HepG2 (cell line): ENCODE measurements around the gene BACH2. TPM values are rescaled to one million over a fixed set of nuclear protein-coding genes. Genes with fewer than 3 reads are reported as not detected.
A peak's percentile ranks its signal among the peaks of the same experiment; 100 is the strongest.

Experiments
- ATAC-seq: fragments of 200-7000 bp; cut with Tn5 transposase; 3 replicates; pipeline ENCODE4 v1.9.1; 2020; ENCODE audit warnings: mild to moderate bottlenecking, moderate library complexity
- BruUV-seq: library from RNA; stranded (reverse); fragments of 400-500 nt; replicated peaks from 2 replicates; lab custom pipeline; 2021; lab: Mats Ljungman, UMichigan
- CTCF ChIA-PET: fragments of 300-600 bp; formaldehyde crosslinking; extraction: SDS; loops from one replicate; lab custom pipeline; 2021; ENCODE audit warnings: low total read pairs, inconsistent platforms, low intra/inter-chr PET ratio; lab: Yijun Ruan, JAX
- POLR2A ChIA-PET: fragments of 350-600 bp; sonication (Branson Sonifier 250); formaldehyde crosslinking; loops from one replicate; lab custom pipeline; 2020; ENCODE audit warnings: antibody characterized with exemption, inconsistent platforms; lab: Yijun Ruan, JAX
- DNase-seq: peaks from one replicate; pipeline ENCODE4 v3.0.0-alpha.2; 2015; ENCODE audit warnings: low spot score
- FAIRE-seq: peaks from 3 replicates; lab custom pipeline; 2011; peaks lifted over from hg19 to GRCh38; lab: Jason Lieb, UNC
- H2AFZ ChIP-seq: one replicate; pipeline ENCODE4 v1.6.1; 2011; ENCODE audit warnings: low read length, inconsistent platforms
- H3K27ac ChIP-seq: fragments of 300-600 bp; 3 replicates; pipeline ENCODE4 v1.8.0; 2011; ENCODE audit warnings: mixed run types, mild to moderate bottlenecking, mixed read lengths, low read length, inconsistent platforms; ENCODE audit not compliant: insufficient read depth; ENCODE audit errors: extremely low read length
- H3K27me3 ChIP-seq, 2 experiments: fragments of 200-600 bp in 1 of 2; 2 replicates in 1 of 2; 3 replicates in 1 of 2; pipeline versions ENCODE4 v1.6.0 to v1.8.0; 2011; ENCODE audit warnings: low read length in 2 of 2, mild to moderate bottlenecking in 2 of 2, moderate library complexity in 2 of 2, inconsistent platforms in 1 of 2; ENCODE audit not compliant: insufficient read depth in 2 of 2, control insufficient read depth in 1 of 2
- H3K36me3 ChIP-seq, 2 experiments: fragments of 200-600 bp in 1 of 2; replicated peaks in 1 of 2; 2 replicates in 1 of 2; 3 replicates in 1 of 2; pipeline versions ENCODE4 v1.5.1 to v1.8.0; 2011; ENCODE audit warnings: low read length in 2 of 2, inconsistent platforms in 1 of 2; ENCODE audit not compliant: insufficient read depth in 2 of 2, control insufficient read depth in 1 of 2
- H3K4me1 ChIP-seq: 2 replicates; pipeline ENCODE4 v1.5.1; 2012; ENCODE audit warnings: low read length, inconsistent platforms; ENCODE audit not compliant: insufficient read depth
- H3K4me2 ChIP-seq: 2 replicates; pipeline ENCODE4 v1.6.0; 2011; ENCODE audit warnings: low read depth, low read length, inconsistent platforms
- H3K4me3 ChIP-seq, 3 experiments: fragments of 200-600 bp in 1 of 3; sonication (generic), shearing (Covaris generic) in 1 of 3; replicated peaks in 1 of 3; 2 replicates each; pipeline ENCODE4 v1.5.1; 2011 to 2016; ENCODE audit warnings: low read length in 3 of 3, inconsistent platforms in 2 of 3, low read depth in 2 of 3, mild to moderate bottlenecking in 2 of 3, control low read depth in 1 of 3, mixed read lengths in 1 of 3; ENCODE audit not compliant: insufficient read depth in 1 of 3
- H3K79me2 ChIP-seq: one replicate; pipeline ENCODE4 v1.6.1; 2011; ENCODE audit warnings: low read length, inconsistent platforms; ENCODE audit not compliant: insufficient read depth
- H3K9ac ChIP-seq: 2 replicates; pipeline ENCODE4 v1.6.0; 2011; ENCODE audit warnings: mild to moderate bottlenecking, low read depth, low read length, inconsistent platforms; ENCODE audit not compliant: insufficient read depth
- H3K9me3 ChIP-seq: 2 replicates; pipeline ENCODE4 v1.5.1; 2012; ENCODE audit warnings: mild to moderate bottlenecking, low read length
- H4K20me1 ChIP-seq: 2 replicates; pipeline ENCODE4 v1.6.0; 2011; ENCODE audit warnings: inconsistent platforms, mild to moderate bottlenecking, low read length, moderate library complexity; ENCODE audit not compliant: insufficient read depth
- ETV6 ChIP-seq: sonication (generic); formaldehyde crosslinking; conservative IDR thresholded peaks from 2 replicates; pipeline ENCODE4 v1.4.0; 2020; ENCODE audit warnings: missing genetic modification reagents
- FOXJ3 ChIP-seq: sonication (generic); formaldehyde crosslinking; IDR thresholded peaks from 2 replicates; pipeline ENCODE4 v1.4.0; 2020; ENCODE audit warnings: missing genetic modification reagents, mild to moderate bottlenecking, borderline replicate concordance
- KDM6A ChIP-seq: IDR thresholded peaks from 2 replicates; pipeline ENCODE4 v1.6.1; 2016; ENCODE audit warnings: low read depth
- KLF13 ChIP-seq: sonication (generic); formaldehyde crosslinking; IDR thresholded peaks from 2 replicates; pipeline ENCODE4 v1.4.0; 2020; ENCODE audit warnings: mild to moderate bottlenecking, missing genetic modification reagents
- MAFF ChIP-seq: IDR thresholded peaks from 2 replicates; pipeline ENCODE4 v1.6.1; 2011; ENCODE audit warnings: low read depth, low read length, improper control_type of control experiment
- MAFG ChIP-seq: sonication (generic); formaldehyde crosslinking; IDR thresholded peaks from 2 replicates; pipeline ENCODE4 v1.5.1; 2020; ENCODE audit warnings: mild to moderate bottlenecking, missing genetic modification reagents
- MAFK ChIP-seq, 2 experiments: IDR thresholded peaks in 1 of 2; conservative IDR thresholded peaks in 1 of 2; 2 replicates each; pipeline ENCODE4 v1.6.1; 2011; ENCODE audit warnings: improper control_type of control experiment in 2 of 2, low read length in 2 of 2
- SMARCC2 ChIP-seq: fragments of 450-650 bp; IDR thresholded peaks from 2 replicates; pipeline ENCODE4 v1.6.1; 2017; ENCODE audit warnings: antibody characterized with exemption, mild to moderate bottlenecking
- ZMYM2 ChIP-seq: sonication (generic); formaldehyde crosslinking; IDR thresholded peaks from 2 replicates; pipeline ENCODE4 v1.8.0; 2022; ENCODE audit warnings: mild to moderate bottlenecking, missing genetic modification reagents
- ZNF329 ChIP-seq: sonication (generic); formaldehyde crosslinking; IDR thresholded peaks from 2 replicates; pipeline ENCODE4 v1.9.0; 2021; ENCODE audit warnings: low read depth, mild to moderate bottlenecking, missing genetic modification reagents
- ZNF33A ChIP-seq: sonication (generic); formaldehyde crosslinking; IDR thresholded peaks from 2 replicates; pipeline ENCODE4 v1.5.1; 2020; ENCODE audit warnings: missing genetic modification reagents, mild to moderate bottlenecking, moderate library complexity, borderline replicate concordance
- ZNF75D ChIP-seq: sonication (generic); formaldehyde crosslinking; IDR thresholded peaks from 2 replicates; pipeline ENCODE4 v1.8.1; 2023; ENCODE audit warnings: missing genetic modification reagents, mild to moderate bottlenecking, borderline replicate concordance
- ZNF839 ChIP-seq: sonication (generic); formaldehyde crosslinking; IDR thresholded peaks from 2 replicates; pipeline ENCODE4 v1.4.0; 2020; ENCODE audit warnings: missing genetic modification reagents, mild to moderate bottlenecking, borderline replicate concordance
- ZSCAN29 ChIP-seq: sonication (generic); formaldehyde crosslinking; conservative IDR thresholded peaks from 2 replicates; pipeline ENCODE4 v1.4.0; 2020; ENCODE audit warnings: mild to moderate bottlenecking, missing genetic modification reagents
- WGBS: methylation state at CpG from one replicate; pipeline ENCODE4 v1.1.6; 2017; ENCODE audit warnings: low lambda C conversion rate; 5-methylcytosine and 5-hydroxymethylcytosine counted together
- in situ Hi-C: cut with HindIII; loops from 2 replicates; pipeline ENCODE4 v1.10.0; 2017; ENCODE audit warnings: low pct_unique_long_range_greater_than_20kb; ENCODE audit not compliant: extremely low pct_ligation_motif_present
- intact Hi-C: fragments of 100-400 bp; cut with micrococcal nuclease; formaldehyde crosslinking; loops from one replicate; pipeline ENCODE4 v1.10.0; 2022; ENCODE audit not compliant: unreplicated experiment
- polyA plus RNA-seq, 8 experiments: library from polyadenylated mRNA; depleted of rRNA in 3 of 8; stranded (reverse) in 7 of 8; unstranded in 1 of 8; fragments of >200 nt; fragmentation: Illumina TruSeq in 4 of 8; extraction: Trizol in 4 of 8; gene quantifications; 2 replicates each; pipeline versions ENCODE4 v1.2.1 to v1.2.3, GENCODE V29; 2011 to 2016; ENCODE audit warnings: low read depth in 4 of 8, missing spikeins in 1 of 8, mixed read lengths in 1 of 8; ENCODE audit not compliant: insufficient read depth in 1 of 8
- total RNA-seq, 5 experiments: library from RNA; depleted of rRNA; stranded (reverse); fragments of >200 nt; fragmentation: Illumina TruSeq; extraction: Trizol; gene quantifications; 2 replicates each; pipeline ENCODE4 v1.2.3, GENCODE V29; 2016; ENCODE audit warnings: low read depth in 1 of 5
- TF ChIP-seq, protein P1 (sequence below): IDR thresholded peaks from 2 replicates; pipeline ENCODE4 v1.6.1; 2012; ENCODE audit warnings: low read length, improper control_type of control experiment
- TF ChIP-seq, protein P2 (sequence below): sonication (generic); formaldehyde crosslinking; IDR thresholded peaks from 2 replicates; pipeline ENCODE4 v1.8.1; 2022; ENCODE audit warnings: mild to moderate bottlenecking, missing genetic modification reagents
- TF ChIP-seq, protein P3 (sequence below): sonication (generic); formaldehyde crosslinking; IDR thresholded peaks from 2 replicates; pipeline ENCODE4 v1.5.0; 2020; ENCODE audit warnings: missing genetic modification reagents

The BACH2 gene
- total and polyA plus RNA-seq, 2 of the 13 experiments (the other 11 are each of a cell fraction or from before 2014, with no cell fraction given): 0.01 TPM; not detected in 1

DNA sequence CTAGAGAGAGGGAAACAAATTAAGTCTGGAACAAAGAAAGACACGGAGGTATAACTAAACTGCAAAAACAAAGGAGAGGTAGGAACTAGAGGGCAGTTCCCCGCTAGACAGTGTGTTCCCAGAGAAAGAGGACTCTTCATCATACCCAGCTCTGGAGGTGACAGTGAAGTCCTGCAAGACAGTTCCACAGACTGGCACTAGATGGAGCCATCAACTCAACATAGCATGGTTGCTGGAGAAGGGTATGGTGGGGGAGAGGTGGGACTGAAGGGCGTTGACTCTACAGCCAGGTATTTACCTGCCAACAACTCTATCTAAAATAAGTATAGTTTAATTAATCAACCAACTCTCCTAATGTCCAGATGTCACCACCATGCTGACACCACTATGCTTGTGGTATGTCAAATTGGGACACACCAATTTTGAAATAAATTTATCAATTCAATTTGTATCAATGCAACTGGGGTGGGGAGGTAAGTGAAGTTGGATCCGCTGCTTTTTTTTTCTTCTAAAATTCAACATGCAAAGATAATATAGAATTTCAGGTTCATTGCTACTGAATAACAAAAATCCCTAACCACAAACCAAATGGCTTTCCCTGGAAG is 9.7 kb downstream of the BACH2 start (continued):
- TF ChIP-seq, protein P1, sequence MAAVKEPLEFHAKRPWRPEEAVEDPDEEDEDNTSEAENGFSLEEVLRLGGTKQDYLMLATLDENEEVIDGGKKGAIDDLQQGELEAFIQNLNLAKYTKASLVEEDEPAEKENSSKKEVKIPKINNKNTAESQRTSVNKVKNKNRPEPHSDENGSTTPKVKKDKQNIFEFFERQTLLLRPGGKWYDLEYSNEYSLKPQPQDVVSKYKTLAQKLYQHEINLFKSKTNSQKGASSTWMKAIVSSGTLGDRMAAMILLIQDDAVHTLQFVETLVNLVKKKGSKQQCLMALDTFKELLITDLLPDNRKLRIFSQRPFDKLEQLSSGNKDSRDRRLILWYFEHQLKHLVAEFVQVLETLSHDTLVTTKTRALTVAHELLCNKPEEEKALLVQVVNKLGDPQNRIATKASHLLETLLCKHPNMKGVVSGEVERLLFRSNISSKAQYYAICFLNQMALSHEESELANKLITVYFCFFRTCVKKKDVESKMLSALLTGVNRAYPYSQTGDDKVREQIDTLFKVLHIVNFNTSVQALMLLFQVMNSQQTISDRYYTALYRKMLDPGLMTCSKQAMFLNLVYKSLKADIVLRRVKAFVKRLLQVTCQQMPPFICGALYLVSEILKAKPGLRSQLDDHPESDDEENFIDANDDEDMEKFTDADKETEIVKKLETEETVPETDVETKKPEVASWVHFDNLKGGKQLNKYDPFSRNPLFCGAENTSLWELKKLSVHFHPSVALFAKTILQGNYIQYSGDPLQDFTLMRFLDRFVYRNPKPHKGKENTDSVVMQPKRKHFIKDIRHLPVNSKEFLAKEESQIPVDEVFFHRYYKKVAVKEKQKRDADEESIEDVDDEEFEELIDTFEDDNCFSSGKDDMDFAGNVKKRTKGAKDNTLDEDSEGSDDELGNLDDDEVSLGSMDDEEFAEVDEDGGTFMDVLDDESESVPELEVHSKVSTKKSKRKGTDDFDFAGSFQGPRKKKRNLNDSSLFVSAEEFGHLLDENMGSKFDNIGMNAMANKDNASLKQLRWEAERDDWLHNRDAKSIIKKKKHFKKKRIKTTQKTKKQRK: no peak
- no peak for TF ChIP-seq ZNF329

DNA sequence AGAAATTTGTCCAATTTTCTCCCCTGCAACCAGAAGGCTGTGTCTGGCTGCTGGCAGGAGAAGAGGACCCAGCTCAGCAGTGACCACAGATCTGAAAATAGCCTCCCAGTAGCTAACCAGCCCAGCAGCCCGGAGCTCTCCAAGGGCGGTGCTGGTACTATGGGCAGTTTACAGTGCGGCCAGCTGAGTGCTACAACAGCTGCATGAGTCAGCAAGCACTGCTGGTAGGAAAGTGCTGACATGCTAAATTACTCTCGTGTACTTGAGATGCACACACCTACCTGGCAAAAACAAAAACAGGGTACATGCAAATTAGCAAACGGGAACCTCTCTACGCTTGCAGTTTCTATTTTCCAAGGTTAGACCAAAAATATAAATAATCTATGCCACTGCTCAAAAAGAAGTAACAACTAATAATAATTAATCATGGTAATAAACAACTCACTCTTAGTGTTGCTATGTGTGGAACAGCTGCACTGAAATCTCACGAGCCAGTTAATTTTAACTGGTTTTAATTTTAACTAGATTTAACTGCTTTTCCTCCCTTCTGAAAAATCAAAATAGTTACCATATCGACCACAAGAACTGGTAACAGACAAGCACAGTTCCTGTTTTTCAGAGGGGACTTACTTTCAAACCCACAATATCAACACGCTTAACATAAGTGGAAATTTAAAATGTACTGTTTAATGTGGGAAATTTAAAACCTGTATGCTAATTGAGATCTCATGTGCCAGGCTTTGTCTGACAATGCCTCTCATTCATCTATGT is 10.8 kb downstream of the BACH2 start:
- no peaks in the 10 kb centered on the region for H4K20me1 ChIP-seq
- H3K27ac ChIP-seq: no peak overlapping the region
- BruUV-seq: no TSS peak
- ATAC-seq (peak; percentile 92), DNase-seq (peak; percentile 18), FAIRE-seq (no peak)
- no peaks in the 10 kb centered on the region for H3K79me2 ChIP-seq
- POLR2A ChIA-PET: no interaction called here
- intact Hi-C loops (loop anchor here (2.0 to 5.0 kb wide), 2 partner anchors 107 to 192 kb away; no protein-coding TSS in a partner anchor), in situ Hi-C loops (loop anchor here (25.0 kb wide), 1 partner anchor 202 kb away; no protein-coding TSS in a partner anchor)
- peaks cover 14% of the 10 kb centered on the region for H3K9me3 ChIP-seq
- WGBS: under 1% methylated on average over 9 of the region's 9 CpGs
- CTCF ChIA-PET: interaction anchor here (0.9 kb wide), 1 partner anchor 107 kb away, joined by 5 read pairs; no protein-coding TSS in a partner anchor
- H3K4me3 ChIP-seq: no peak overlapping the region
- H3K36me3 ChIP-seq: no peaks in the 10 kb centered on the region
- peaks cover 3 to 16% of the 10 kb centered on the region in 2 experiments; a peak in 3 of 5 replicates for H3K27me3 ChIP-seq
- no peak overlapping the region for H3K4me2 ChIP-seq
- H2AFZ ChIP-seq: no peak overlapping the region
- H3K9ac ChIP-seq: no peak overlapping the region
- H3K4me1 ChIP-seq: no peaks in the 10 kb centered on the region
- no peak for TF ChIP-seq ZMYM2 (CRISPR knock-in tag)
- no peak for TF ChIP-seq FOXJ3 (CRISPR knock-in tag)
- peak; percentile 98 for TF ChIP-seq MAFK (conservative IDR thresholded peaks at IDR 0.05 in 1 of 2, IDR thresholded peaks at IDR 0.05 in 1 of 2; ENCODE audit: low read length in 2 of 2)
- no peak for TF ChIP-seq ETV6 (CRISPR knock-in tag)
- no peak for TF ChIP-seq KDM6A
- TF ChIP-seq ZNF75D (CRISPR knock-in tag): no peak
- no peak for TF ChIP-seq ZSCAN29 (CRISPR knock-in tag)
- TF ChIP-seq MAFG: 0 out of 2 replicates have a peak, but pooled peaks have one; percentile 26
- no peak for TF ChIP-seq SMARCC2
- no peak for TF ChIP-seq KLF13 (CRISPR knock-in tag)
- TF ChIP-seq, protein P2, sequence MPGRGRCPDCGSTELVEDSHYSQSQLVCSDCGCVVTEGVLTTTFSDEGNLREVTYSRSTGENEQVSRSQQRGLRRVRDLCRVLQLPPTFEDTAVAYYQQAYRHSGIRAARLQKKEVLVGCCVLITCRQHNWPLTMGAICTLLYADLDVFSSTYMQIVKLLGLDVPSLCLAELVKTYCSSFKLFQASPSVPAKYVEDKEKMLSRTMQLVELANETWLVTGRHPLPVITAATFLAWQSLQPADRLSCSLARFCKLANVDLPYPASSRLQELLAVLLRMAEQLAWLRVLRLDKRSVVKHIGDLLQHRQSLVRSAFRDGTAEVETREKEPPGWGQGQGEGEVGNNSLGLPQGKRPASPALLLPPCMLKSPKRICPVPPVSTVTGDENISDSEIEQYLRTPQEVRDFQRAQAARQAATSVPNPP: no peak
- peak; percentile 98 for TF ChIP-seq MAFF
- no peak for TF ChIP-seq ZNF329
- no peak for TF ChIP-seq ZNF839 (CRISPR knock-in tag)
- TF ChIP-seq, protein P3, sequence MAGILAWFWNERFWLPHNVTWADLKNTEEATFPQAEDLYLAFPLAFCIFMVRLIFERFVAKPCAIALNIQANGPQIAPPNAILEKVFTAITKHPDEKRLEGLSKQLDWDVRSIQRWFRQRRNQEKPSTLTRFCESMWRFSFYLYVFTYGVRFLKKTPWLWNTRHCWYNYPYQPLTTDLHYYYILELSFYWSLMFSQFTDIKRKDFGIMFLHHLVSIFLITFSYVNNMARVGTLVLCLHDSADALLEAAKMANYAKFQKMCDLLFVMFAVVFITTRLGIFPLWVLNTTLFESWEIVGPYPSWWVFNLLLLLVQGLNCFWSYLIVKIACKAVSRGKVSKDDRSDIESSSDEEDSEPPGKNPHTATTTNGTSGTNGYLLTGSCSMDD (CRISPR knock-in tag): no peak
- TF ChIP-seq ZNF33A: no peak
